K562 (cell line): ENCODE measurements around the gene TNFRSF19.

Source experiments
- ARNT ChIP-seq, 2 experiments: fragments of 450-650 bp; IDR thresholded peaks; 2 replicates each; pipeline ENCODE4 v1.6.1; 2016; ENCODE audit warnings: mild to moderate bottlenecking in 1 of 2
- ATF3 ChIP-seq, 2 experiments: fragments of 450-650 bp in 1 of 2; sonication (generic) in 1 of 2; formaldehyde crosslinking in 1 of 2; IDR thresholded peaks in 1 of 2; conservative IDR thresholded peaks in 1 of 2; 2 replicates each; pipeline versions ENCODE4 v1.6.1 to v1.8.1; 2016 to 2023; ENCODE audit warnings: mild to moderate bottlenecking in 2 of 2, moderate library complexity in 2 of 2, inconsistent platforms in 1 of 2, missing genetic modification reagents in 1 of 2
- CHD2 ChIP-seq: IDR thresholded peaks from 2 replicates; pipeline ENCODE4 v1.6.1; 2011; ENCODE audit warnings: low read depth, low read length
- CLOCK ChIP-seq: fragments of 250-450 bp; sonication (Bioruptor Pico); IDR thresholded peaks from 2 replicates; pipeline ENCODE4 v1.4.0; 2020; ENCODE audit warnings: mild to moderate bottlenecking, moderate library complexity, borderline replicate concordance
- CTBP1 ChIP-seq: fragments of 450-650 bp; IDR thresholded peaks from 2 replicates; pipeline ENCODE4 v1.6.1; 2016; ENCODE audit warnings: borderline replicate concordance
- CUX1 ChIP-seq: fragments of 200-800 bp; sonication (Bioruptor generic); IDR thresholded peaks from 2 replicates; pipeline ENCODE4 v1.6.1; 2016; ENCODE audit warnings: missing genetic modification characterization, missing compliant biosample characterization
- EP300 ChIP-seq: IDR thresholded peaks from 2 replicates; pipeline ENCODE4 v1.6.1; 2012; ENCODE audit warnings: low read length, improper control_type of control experiment
- FOXJ3 ChIP-seq: sonication (generic); formaldehyde crosslinking; IDR thresholded peaks from 2 replicates; pipeline ENCODE4 v1.4.0; 2020; ENCODE audit warnings: mild to moderate bottlenecking, missing genetic modification reagents
- FOXK2 ChIP-seq, 2 experiments: fragments of 450-650 bp; IDR thresholded peaks in 1 of 2; conservative IDR thresholded peaks in 1 of 2; 2 replicates each; pipeline ENCODE4 v1.6.1; 2016; ENCODE audit warnings: low read depth in 2 of 2, mild to moderate bottlenecking in 1 of 2
- GATA2 ChIP-seq: sonication (generic); formaldehyde crosslinking; IDR thresholded peaks from 2 replicates; pipeline ENCODE4 v1.4.0; 2020; ENCODE audit warnings: mild to moderate bottlenecking, missing genetic modification reagents
- HMGXB4 ChIP-seq: sonication (generic); formaldehyde crosslinking; IDR thresholded peaks from 2 replicates; pipeline ENCODE4 v1.8.1; 2023; ENCODE audit warnings: mild to moderate bottlenecking, missing genetic modification reagents
- ZFX ChIP-seq: sonication (generic); formaldehyde crosslinking; IDR thresholded peaks from 2 replicates; pipeline ENCODE4 v1.8.0; 2022; ENCODE audit warnings: mild to moderate bottlenecking, missing genetic modification reagents, moderate library complexity
- TF ChIP-seq, protein P1 (sequence below), 3 experiments: IDR thresholded peaks in 2 of 3; conservative IDR thresholded peaks in 1 of 3; 2 replicates each; pipeline ENCODE4 v1.5.1; 2011 to 2012; ENCODE audit warnings: low read length in 3 of 3, mild to moderate bottlenecking in 3 of 3, control low read depth in 2 of 3, improper control_type of control experiment in 1 of 3, inconsistent platforms in 1 of 3, low read depth in 1 of 3, mixed read lengths in 1 of 3, moderate library complexity in 1 of 3; ENCODE audit not compliant: insufficient read depth in 2 of 3

DNA sequence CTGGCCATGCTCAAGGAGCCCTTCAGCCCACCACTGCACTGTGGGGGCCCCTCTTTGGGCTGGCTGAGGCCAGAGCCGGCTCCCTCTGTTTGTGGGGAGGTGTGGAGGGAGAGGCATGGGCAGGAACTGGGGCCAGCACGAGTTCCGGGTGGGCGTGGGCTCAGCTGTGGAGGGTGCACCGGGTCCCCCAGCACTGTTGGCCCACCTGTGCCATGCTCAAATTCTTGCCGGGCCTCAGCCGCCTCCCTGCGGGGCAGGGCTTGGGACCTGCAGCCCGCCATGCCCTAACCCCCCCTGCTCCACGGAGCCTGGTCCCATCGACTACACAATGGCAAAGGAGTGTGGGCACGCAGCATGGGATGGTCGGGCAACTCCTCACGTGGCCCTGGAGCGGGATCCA lies 38.8 kb upstream of the TNFRSF19 start:
- TF ChIP-seq HMGXB4 (CRISPR knock-in tag): no peak
- TF ChIP-seq CTBP1: no peak
- no peak for TF ChIP-seq CLOCK (CRISPR knock-in tag)
- no peak for TF ChIP-seq ATF3 (IDR thresholded peaks at IDR 0.05)
- no peak for TF ChIP-seq ATF3 (CRISPR knock-in tag; conservative IDR thresholded peaks at IDR 0.05)
- no peak for TF ChIP-seq CUX1 (CRISPR knock-in tag)
- no peak for TF ChIP-seq CHD2
- TF ChIP-seq EP300: no peak
- no peak for TF ChIP-seq ZFX (CRISPR knock-in tag)
- TF ChIP-seq FOXJ3: no peak
- TF ChIP-seq ARNT (IDR thresholded peaks at IDR 0.05): no peak
- TF ChIP-seq GATA2 (CRISPR knock-in tag): no peak
- TF ChIP-seq, protein P1, sequence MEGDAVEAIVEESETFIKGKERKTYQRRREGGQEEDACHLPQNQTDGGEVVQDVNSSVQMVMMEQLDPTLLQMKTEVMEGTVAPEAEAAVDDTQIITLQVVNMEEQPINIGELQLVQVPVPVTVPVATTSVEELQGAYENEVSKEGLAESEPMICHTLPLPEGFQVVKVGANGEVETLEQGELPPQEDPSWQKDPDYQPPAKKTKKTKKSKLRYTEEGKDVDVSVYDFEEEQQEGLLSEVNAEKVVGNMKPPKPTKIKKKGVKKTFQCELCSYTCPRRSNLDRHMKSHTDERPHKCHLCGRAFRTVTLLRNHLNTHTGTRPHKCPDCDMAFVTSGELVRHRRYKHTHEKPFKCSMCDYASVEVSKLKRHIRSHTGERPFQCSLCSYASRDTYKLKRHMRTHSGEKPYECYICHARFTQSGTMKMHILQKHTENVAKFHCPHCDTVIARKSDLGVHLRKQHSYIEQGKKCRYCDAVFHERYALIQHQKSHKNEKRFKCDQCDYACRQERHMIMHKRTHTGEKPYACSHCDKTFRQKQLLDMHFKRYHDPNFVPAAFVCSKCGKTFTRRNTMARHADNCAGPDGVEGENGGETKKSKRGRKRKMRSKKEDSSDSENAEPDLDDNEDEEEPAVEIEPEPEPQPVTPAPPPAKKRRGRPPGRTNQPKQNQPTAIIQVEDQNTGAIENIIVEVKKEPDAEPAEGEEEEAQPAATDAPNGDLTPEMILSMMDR (IDR thresholded peaks at IDR 0.05 in 2 of 3, conservative IDR thresholded peaks at IDR 0.05 in 1 of 3; ENCODE audit: insufficient read depth in 2 of 3, low read depth in 1 of 3, low read length in 3 of 3): no peak
- no peak for TF ChIP-seq FOXK2 (conservative IDR thresholded peaks at IDR 0.05 in 1 of 2, IDR thresholded peaks at IDR 0.05 in 1 of 2; ENCODE audit: low read depth in 2 of 2)
